Activated CD4-positive, CD25-positive, alpha-beta regulatory T cell treated with anti-CD3 and anti-CD28 coated beads, Interleukin-2, amount 50 U/mL, for 16 hours (primary cell): Measurements from ENCODE around the gene HOXB4.
A peak's percentile ranks its signal among the peaks of the same experiment; 100 is the strongest.
"Not testable (repeated sequence)": the region's sequence is repeated elsewhere in the genome, so short reads cannot be mapped to it uniquely, and the experiment has no call there.

Experiments
- DNase-seq: peaks from one replicate; pipeline ENCODE4 v3.0.0-alpha.2; 2020; ENCODE audit warnings: low read depth, low spot score

The HOXB4 gene

DNA sequence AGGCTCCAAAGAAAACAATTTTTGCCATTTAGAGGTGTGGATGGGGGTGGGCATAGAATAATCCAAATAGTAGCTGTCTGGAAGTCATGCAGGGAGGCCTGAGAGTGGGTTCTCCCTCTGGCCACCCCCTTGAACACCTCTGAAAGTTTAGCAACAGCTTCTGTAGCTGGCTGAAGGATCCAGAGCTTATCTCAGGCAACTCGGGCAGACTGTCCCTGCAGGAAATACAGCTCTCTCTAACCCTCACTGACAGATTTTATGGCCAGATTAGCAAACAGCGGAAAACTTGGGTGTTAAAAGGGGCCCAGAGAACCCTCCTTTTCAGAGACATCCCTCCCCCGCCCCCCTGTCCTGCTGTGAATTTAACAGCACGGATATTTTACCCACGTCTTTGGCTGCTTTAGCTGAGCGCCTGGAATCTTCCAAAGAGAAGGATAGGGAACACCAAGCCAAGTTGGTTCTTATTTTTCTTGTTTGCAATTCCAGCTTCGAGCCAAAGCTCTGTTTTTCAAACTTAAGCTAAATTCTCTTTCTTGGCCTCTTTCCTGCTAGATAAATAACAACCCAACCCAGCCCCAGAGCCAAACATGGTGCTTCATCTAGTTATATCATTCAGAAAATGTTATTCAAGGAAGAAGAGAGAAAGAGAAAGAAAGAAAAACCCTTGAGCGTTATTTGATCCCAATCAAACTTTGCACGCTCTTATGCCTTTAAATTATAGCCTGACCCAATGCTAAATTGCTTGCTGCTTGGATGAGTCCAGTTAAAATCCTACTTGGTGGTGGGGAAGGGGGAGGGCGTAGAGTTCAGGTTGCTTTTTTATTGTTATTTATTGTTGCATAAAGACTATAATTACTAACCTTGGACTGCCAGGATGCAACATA is 31.0 kb downstream of the HOXB4 start:
- no peak for DNase-seq

DNA sequence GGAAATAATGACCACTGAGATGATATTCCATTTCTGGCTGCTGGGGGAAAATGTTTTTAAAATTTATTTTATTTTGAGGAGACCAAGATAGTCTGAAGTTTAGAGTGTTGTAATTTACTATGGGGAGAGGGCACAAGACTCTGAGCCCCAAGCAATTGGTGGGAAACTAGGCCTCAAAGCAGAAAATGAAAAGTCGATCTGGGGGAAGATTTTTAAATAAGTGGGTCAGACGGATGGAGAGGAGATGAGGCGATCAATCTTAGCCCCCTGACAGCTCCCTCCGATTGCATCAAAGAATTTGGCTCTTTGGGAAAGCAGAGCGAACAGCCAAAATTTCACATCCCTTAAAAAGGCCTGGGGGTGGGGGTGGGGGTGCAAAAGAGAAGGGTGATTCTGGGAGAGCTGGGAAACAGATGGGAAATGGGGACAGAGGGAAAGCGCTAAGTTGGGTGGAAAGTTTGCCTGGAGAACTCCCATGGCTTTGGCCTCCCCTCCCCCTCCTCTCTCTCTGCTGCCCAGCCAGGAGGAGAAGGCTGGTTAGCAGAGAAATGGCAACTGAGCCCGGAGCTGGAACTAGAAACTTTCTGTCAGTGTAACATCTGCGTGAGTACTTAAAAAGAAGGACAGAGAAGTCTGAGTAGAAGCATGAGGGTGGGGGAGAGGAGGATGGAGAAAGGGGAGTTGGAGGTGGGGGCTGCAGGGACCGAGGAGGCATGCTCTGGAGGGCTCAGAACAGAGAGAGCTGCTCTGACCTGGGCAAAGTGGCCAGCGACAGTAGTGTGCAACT is 31.8 kb downstream of the HOXB4 start:
- no peak for DNase-seq

DNA sequence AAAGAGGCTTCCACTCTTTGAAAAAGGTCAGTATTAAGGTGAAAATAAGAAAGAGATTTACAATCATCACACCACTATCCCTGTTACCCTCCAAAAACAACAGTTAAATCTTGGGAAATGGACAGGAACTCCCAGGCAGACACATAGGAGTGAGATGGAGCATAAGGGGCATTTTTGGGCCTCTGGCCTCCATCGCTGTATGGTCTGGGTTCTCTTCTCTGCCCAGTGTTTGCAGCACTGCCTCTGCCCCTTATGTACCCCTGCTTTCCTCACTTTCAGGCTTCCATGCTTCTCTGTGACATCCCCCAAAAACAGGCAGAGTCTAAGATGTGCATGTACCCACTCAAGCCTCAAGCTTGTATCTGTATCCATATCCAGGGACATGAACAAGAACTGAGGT is 32.6 kb downstream of the HOXB4 start:
- DNase-seq = no peak

DNA sequence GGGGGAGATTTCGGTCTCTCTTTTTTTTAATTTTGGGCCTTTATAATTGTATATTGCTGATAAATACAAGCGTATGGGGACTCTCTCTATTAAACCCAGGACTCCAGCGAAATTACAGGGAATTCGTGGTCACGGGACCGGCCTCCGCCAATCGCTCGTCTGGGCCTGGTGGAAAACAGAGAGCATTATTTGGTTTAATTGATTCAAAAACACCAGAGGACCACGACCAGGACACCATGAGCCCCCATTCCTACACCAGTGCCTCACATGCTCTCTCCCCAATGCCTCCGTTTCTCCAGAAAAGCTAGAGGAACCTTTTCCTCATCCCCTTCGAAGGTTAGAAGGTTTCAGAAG is 33.2 kb downstream of the HOXB4 start, which contains the start of gene HOXB2:
Gene HOXB2 (minus strand): TSS at position 88 of the 354 bp plus-strand sequence. CDS start 198 bp downstream, outside the sequence.
- no peak for DNase-seq

DNA sequence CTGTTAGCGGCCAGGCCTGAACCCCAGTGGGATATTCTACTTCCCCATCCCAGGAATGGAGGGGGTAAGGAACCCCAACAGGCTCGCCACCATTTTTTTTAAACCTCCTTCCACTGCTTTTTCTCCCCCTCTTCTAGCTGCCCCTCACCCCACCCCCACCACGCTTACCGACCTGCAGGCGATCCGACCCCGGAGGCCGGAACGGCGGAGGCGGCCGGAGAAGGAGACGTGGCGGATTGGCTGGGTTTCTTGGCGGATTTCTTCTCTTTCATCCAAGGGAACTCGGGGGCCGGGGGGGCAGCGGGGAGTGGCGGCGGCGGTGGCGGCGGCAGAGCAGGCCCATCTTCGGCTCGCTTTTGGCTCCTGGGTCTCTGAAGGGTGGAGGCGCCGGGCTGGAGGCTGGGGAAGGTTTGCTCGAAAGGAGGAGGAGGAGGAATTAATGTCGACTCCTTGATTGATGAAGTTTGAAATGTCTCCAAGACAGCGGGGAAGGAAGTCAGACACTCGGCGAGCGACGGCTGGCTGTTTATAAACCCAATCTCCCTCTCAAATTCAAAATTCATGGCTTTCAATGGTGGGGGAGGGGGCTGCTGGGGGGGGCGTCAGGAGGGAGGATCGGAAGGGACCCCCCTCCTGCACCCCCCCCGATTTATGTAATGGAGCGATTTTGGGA is 33.7 kb downstream of the HOXB4 start:
- DNase-seq = no peak

DNA sequence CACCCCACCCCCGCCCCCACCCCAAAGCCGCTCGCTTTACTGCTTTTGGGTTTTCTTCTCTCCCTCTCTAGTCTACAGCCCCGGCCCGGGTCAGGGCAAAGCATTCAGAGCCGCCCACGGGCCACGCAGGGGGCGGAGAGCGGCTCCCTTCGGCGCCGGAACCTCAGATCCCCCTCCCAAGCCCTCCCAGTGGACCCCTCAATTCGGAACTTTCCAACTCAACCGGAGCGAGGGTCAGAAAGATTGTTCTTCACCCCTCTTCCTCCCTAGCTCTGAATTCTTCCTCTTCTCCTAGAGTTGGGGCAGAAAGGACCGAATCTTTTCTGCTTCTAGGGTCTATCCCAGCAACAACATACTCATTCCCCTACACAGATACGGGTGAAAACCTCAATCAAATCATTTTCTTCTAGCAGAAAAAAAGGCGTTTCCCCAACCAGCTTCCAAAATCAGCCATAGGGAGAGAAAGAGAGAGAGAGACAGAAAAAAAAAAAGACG is 34.2 kb downstream of the HOXB4 start:
- DNase-seq = no peak

DNA sequence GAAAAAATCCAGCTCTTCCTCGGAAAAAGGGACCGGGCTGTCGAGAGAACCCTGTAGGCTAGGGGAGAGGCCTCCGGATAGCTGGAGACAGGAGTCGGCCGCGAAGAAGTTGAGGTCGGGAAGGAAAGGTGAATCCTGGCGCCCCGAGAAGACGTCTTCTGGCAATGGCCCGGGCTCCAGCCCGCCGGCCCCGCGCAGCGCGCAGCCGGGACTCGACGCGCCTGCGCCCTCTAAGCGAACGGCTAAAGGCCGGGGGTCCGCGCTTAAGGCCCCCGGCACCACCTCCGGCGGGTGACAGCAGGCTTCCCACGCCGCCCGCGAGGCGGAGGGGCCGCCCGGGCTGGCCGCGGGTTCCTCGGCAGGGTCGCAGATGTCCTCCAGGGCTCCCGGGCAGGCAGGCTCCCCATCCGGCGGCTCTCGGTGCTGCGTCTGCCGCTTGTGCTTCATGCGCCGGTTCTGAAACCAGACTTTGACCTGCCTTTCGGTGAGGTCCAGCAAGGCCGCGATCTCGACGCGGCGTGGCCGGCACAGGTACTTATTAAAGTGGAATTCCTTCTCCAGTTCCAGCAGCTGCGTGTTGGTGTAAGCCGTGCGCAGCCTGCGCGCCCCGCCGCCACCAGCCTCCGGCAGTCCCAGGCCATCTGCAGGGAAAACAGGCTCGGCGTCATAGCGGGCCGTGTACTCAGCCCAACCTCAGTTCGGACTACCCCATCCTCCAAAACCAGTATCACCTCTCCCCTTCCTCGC is 34.9 kb downstream of the HOXB4 start:
- DNase-seq = peak; percentile 9

DNA sequence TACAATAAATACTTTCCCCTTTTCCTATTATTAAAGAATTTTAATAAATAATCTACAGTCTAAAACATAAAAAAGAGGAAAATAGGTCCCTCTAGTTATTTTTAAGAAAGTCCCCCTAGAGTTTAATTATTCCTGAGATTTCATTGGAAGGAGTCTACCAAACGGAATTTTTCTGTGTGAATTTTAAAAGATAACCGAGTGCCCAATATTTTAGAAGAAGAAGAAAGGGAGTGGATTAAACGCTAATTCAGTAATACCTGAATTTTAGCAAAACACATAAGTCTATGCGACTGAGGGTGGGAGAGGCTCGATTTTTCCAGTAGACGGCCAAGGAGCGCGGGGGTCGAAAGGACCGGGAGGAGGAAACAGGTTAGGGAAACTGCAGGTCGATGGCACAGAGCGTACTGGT is 35.4 kb downstream of the HOXB4 start:
- DNase-seq = no peak

DNA sequence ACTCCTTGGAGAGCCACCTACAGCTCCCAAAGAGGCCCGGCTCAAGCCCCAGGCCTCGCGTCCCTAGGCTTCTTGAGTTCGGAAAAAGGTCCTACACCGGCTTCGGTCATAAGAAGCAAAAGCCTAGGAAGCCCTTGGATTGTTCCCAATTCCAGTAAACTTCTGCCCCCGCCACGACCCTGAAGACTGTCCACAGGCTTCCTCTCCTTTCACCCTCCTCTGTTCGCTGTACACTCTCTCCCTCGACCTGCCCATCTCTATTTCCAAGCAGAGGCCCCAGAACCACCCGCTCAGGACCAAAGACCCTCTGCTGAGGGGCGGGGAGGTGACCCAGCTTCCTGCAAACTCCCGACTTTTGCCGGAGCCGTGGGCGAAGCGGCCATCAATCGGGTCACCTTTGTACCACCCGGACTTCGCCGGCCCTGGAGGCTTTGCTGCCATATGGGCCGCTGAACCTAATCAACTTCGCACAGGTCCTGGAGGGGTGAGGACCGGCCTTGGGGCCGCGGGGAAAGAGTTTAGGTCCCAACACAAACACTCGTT is 36.0 kb downstream of the HOXB4 start:
- no peak for DNase-seq

DNA sequence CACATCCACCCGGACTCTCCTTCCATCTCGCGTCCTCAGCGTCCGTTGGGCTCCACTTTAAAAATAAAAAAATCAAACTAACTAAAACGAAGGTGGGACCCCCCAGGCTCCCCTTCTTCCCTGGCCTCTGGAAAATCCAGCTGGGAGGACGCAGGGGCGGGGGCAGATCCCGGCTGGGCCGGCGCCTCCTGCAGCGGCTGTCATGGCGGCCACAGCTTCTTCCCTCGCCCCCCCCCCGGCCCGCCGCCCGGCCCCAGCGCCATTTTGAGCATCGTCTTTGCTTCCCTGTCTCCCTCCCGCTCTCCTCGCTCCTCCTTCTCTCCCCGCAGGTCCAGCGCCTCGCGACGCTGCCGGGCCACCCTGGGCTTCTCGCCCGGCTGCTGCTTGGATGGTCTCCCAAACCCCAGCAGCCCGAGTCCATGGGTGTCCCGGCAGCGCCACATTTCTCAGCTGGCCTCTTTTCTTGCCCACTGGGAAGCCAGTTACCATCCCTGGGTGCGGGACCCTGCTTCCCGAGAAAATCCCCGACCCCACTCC is 36.5 kb downstream of the HOXB4 start:
- no peak for DNase-seq

DNA sequence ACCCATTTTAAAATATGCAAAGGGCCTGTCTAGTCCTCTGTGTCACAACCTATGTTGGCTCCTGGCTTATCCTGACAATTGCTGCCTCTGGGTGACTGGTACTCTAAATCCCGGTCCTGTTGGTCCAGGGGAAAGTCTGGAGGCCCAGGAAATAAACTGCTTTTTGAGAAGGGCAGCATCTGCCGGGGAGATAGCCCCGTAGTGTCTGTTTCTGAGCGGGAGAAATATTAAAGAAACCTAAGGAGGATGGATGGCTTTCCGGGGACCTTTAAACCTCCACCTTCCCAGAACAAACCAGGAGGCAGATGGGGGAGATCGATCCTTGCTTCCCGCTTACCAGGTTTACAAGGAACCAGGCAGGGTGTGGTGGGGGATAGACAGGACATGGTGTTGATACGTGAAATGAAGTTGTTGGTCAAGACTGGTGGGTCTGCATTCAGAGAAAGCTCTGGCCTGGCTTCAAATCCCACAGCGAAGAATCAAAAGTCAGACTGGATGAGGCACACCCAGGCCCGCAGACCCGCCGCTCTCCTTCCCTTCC is 37.0 kb downstream of the HOXB4 start:
- no peak for DNase-seq

DNA sequence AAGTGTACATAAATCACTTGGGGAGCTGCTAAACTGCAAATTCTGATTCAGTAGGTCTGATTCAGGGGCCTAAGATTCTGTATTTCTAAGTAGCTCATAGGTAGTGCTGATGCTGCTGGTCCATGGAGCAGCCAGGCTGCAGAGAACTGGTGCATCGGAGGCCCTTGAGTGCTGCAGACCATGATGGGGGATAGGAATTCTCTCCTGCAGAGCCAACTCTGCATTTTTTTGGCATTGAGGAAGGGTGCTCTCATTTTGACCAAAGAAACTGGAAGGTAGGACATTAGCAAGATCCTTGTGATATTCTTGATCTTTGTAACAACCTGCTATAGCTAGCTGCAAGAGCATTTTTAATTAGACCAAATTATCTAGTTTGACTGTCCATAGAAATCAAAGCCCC is 37.9 kb downstream of the HOXB4 start:
- no peak for DNase-seq

DNA sequence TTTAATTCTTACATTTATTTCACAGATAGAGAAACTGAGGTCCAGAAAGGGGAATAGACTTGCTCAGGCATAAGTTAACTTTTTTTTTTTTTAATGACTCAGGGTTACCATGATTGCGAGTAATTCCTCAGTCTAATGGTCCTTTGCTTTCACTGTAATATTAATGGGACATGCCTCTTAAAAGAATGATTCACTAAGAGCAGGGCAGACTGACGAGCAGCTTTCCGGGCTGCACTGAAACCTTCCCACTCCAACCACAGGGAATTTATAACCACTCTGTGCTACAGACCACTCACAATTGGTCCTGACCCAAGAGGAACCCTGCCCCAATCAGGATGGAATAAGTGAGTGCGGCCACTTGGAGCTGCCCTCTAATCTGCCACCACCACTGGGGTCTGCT is 39.0 kb downstream of the HOXB4 start:
- no peak for DNase-seq

DNA sequence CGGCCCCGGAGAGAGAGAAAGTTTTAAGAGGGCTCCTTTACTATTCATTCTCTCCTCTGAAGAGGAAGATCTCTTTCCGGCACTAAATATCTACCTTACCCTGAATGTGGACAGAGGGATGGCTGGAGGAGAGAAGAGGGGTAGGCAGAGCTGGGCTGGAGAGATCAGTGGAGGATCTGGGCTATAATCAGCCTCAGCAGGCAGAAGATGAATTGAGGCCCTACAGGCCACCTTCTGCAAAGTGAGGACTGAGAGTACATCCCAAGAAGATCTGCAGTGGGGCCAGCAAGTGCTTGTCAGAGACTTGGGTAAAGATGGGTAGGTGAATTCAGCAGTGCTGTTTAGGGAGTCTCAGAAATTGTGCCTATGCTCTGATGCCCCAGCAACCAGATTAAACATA is 40.8 kb downstream of the HOXB4 start:
- no peak for DNase-seq

DNA sequence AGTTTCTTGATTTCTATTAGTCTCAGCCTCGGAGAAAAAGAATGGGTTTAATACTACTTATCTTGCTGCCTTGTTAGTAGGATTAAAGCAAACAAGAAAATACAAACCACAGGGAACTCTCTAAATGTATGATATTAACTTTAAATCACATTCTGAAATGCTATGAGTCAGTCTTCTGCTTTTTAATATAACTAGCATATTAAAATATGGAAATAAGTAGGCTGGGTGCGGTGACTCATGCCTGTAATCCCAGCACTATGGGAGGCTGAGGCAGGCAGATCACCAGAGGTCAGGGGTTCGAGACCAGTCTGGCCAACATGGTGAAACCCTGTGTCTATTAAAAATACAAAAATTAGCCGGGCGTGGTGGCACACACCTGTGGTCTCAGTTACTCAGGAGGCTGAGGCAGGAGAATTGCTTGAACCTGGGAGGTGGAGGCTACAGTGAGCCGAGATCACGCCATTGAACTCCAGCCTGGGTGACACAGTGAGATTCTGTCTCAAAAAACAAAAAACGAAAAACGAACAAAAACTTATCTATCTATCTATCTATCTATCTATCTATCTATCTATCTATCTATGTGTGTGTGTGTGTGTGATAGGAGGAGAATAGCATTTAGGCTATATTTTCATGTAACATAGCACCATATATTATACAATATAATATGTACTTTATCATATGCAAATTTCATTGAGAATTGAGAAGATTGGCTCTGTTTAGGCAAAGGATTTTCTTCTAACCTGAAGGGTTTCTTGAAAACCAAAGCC is 42.2 kb downstream of the HOXB4 start:
- not testable (repeated sequence) for DNase-seq

DNA sequence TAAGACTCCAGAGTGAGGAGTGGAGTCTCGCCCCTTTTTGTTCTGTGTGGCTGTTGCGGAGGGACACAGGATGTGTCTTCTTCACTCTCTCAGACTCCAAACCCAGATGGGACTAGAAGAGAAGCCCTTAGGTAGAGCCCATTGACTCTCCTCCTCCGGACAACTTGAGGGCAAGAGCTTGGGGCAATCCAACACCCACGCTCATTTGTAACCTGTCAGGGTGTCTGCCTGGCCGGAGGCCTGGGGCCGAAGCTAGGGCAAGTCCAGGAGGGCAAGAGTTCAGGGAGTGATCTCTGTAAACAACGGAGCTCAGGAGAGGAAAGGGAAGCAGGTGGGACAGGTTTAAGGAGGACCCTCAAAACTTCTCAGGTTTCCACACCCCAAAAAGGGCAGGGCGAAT is 45.9 kb downstream of the HOXB4 start:
- no peak for DNase-seq

DNA sequence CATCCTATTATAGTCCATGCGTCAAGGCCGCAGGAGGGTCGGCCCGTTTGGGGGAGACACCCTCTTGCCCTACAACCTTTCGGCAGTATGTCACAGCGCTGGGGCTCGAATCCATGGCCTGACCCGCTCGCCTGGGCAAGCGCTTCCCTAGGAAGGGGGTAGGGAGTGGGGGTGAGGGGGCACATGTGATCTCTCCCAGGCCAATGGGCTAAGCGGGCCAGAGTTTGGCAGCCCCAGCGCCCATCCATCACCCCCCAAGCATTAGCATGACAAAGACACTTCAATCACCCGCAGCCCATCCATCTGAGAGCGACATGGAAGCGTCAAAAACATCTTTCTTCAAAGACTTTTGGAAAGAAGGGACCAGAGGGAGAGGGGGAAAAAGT is 47.3 kb downstream of the HOXB4 start, which contains the start of gene HOXB1:
Gene HOXB1 (minus strand): TSS at position 125 of the 386 bp plus-strand sequence. CDS start 107 bp downstream, at position 18.
- DNase-seq = no peak

DNA sequence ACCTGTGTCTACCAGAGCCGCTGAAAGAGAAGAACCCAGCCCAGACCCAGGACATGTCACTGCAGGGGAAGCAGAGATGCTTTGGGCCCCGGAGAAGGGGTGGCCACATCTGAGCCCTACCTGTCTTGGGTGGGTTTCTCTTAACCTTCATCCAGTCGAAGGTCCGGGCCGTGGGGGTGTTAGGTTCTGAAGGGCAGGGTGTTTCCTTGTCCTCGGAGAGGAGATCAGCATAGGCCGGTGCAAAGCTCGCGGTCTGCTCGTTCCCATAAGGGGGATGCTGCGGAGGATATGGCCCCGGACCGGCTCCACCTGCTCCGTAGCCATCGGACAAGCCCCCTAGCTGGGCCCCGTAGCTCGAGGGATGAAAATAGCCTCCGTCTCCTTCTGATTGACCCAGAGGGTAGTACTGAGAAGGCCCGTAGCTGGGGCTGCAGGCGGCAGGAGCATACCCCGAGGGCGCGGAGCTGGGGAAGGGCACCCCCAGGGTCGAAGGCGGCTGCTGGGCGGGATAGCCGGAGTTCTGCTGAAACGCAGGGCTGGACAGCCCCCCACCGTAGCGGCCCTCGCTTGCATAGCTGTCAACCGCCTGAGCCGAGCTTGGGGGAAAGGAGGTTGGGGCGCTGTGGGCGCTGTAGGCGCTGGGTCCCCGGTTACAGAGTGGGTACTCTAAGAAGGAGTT is 47.8 kb downstream of the HOXB4 start:
- no peak for DNase-seq

DNA sequence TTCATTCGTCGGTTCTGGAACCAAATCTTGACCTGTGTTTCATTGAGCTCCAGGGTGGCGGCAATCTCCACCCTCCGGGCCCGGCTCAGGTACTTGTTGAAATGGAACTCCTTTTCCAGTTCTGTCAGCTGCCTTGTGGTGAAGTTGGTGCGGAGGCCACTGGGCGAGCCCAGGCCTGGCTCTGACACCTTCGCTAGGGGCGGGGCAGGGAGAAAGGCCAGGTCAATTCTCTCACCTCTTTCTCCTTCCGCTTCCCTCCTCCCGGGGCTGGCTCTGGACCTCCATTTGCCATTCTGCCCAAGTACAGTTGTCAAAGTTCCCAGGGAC is 48.5 kb downstream of the HOXB4 start:
- DNase-seq = no peak
